ENCODE results near the gene AIF1.

Gene AIF1

GRCh38 chr6:31610968-31611367, 4.1 kb upstream of the AIF1 start:
- H3K36me3 ChIP-seq (replicated peaks; ENCODE audit: insufficient read depth, low read length), result no peaks in the 10 kb centered on the region
- no peak overlapping the region for H3K27ac ChIP-seq (ENCODE audit: low read length)
- DNase-seq, result no peak
- H3K27me3 ChIP-seq (replicated peaks; ENCODE audit: insufficient read depth, low read length), result no peaks in the 10 kb centered on the region
- no peaks in the 10 kb centered on the region for H4K20me1 ChIP-seq (ENCODE audit: insufficient read depth, low read length)
- H3K79me2 ChIP-seq (ENCODE audit: low read length), result no peaks in the 10 kb centered on the region
- no peak overlapping the region for H3K4me3 ChIP-seq (ENCODE audit: low read length)
- H3K9ac ChIP-seq (ENCODE audit: low read length), result no peak overlapping the region
- no peak for TF ChIP-seq EZH2phosphoT487 (IDR thresholded peaks at IDR 0.05; ENCODE audit: low read length)
- H2AFZ ChIP-seq (ENCODE audit: low read length), result no peak overlapping the region
- H3K4me1 ChIP-seq (ENCODE audit: low read length), result peaks cover 10% of the 10 kb centered on the region
- peaks cover 6% of the 10 kb centered on the region; the same call in 1 of the 2 replicates for H3F3A ChIP-seq (ENCODE audit: insufficient read depth, low read length)
- no peak overlapping the region for H3K4me2 ChIP-seq (ENCODE audit: low read depth, low read length)
- H3K9me3 ChIP-seq (replicated peaks; ENCODE audit: insufficient read depth, low read length), result no peaks in the 10 kb centered on the region
- H3K9me2 ChIP-seq (replicated peaks; ENCODE audit: insufficient read depth, low read length), result no peaks in the 10 kb centered on the region

DNA sequence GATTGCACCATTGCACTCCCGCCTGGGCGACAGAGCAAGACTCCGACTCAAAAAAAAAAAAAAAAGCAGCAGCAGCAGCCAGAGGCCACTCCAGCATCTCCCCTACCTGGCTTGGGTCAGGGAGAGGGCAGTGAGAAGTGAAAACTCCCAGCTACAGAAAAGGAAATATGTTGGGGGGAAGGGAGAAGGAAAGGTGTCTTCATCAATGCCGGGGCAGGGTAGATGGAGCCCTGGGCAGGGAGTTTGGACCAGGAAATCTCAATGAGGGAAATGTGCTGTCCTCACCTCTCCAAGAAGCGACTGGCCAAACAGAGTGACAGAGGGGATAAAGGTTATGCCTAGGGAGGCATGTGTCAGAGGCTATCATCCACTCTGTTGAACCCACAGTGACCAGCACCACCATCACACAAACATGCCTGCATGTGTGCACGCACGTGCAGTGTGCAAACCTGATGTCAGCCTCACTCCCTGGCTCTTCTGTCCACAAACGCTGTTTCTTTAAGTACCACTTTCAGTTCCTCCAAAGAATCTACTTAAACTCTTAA, 887 bp upstream of the AIF1 start:
- no peak for TF ChIP-seq EZH2 (optimal IDR thresholded peaks at IDR 0.05; ENCODE audit: low read depth, low read length)
- no peak for TF ChIP-seq EZH2phosphoT487 (IDR thresholded peaks at IDR 0.05; ENCODE audit: low read length)
- no peak for TF ChIP-seq CTCF (IDR thresholded peaks at IDR 0.05; ENCODE audit: low read length)
- no peak overlapping the region; the same call in 1 of the 2 replicates for H3K4me3 ChIP-seq (ENCODE audit: low read length)
- peak overlapping the region; percentile 35; the same call in 1 of the 2 replicates for H3K27ac ChIP-seq (ENCODE audit: low read length)
- peak overlapping the region; percentile 39; the same call in 1 of the 2 replicates for H3K4me2 ChIP-seq (ENCODE audit: low read depth, low read length)
- H3F3A ChIP-seq (ENCODE audit: insufficient read depth, low read length), result peaks cover 6% of the 10 kb centered on the region; the same call in 1 of the 2 replicates
- H3K9ac ChIP-seq (ENCODE audit: low read length), result peak overlapping the region; percentile 7; the same call in 1 of the 2 replicates
- peak overlapping the region; percentile 50; the same call in 1 of the 2 replicates for H2AFZ ChIP-seq (ENCODE audit: low read length)
- no peaks in the 10 kb centered on the region for H3K27me3 ChIP-seq (replicated peaks; ENCODE audit: insufficient read depth, low read length)
- H3K4me1 ChIP-seq (ENCODE audit: low read length), result peaks cover 10% of the 10 kb centered on the region
- no peaks in the 10 kb centered on the region for H3K9me2 ChIP-seq (replicated peaks; ENCODE audit: insufficient read depth, low read length)
- no peaks in the 10 kb centered on the region for H3K36me3 ChIP-seq (replicated peaks; ENCODE audit: insufficient read depth, low read length)
- peak; percentile 44 for DNase-seq
- H3K9me3 ChIP-seq (replicated peaks; ENCODE audit: insufficient read depth, low read length), result no peaks in the 10 kb centered on the region
- H4K20me1 ChIP-seq (ENCODE audit: insufficient read depth, low read length), result no peaks in the 10 kb centered on the region
- no peaks in the 10 kb centered on the region for H3K79me2 ChIP-seq (ENCODE audit: low read length)

DNA sequence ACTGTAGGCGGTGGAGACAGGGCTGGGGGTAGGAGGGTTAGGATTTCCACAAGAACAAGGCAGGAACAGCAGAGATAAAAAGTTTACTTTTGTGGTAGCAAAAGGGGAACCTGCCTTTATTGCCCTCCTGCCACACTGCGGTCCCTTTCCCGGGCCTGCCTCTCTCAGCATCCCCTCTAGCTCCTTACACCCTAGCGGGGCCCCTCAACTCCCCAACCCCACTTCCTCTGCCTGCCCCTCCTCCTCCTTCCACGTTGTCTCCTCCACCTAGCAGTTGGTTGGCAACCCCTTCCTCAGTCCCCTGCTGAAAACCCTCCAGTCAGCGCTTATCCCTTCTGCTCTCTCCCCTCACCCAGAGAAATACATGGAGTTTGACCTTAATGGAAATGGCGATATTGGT, 714 bp downstream of the AIF1 start:
- Histone ChIP-seq H3K9me2 (replicated peaks; ENCODE audit: insufficient read depth, low read length) (no peaks in the 10 kb centered on the region), H3K27me3 (replicated peaks; ENCODE audit: insufficient read depth, low read length) (no peaks in the 10 kb centered on the region), H3K9me3 (replicated peaks; ENCODE audit: insufficient read depth, low read length) (no peaks in the 10 kb centered on the region), H3K27ac (ENCODE audit: low read length) (no peak overlapping the region), H3K79me2 (ENCODE audit: low read length) (peaks cover 2% of the 10 kb centered on the region), H4K20me1 (ENCODE audit: insufficient read depth, low read length) (no peaks in the 10 kb centered on the region), H3K4me3 (ENCODE audit: low read length) (no peak overlapping the region), H3K4me2 (ENCODE audit: low read depth, low read length) (no peak overlapping the region), H3K9ac (ENCODE audit: low read length) (no peak overlapping the region), H3K36me3 (replicated peaks; ENCODE audit: insufficient read depth, low read length) (no peaks in the 10 kb centered on the region), H3K4me1 (ENCODE audit: low read length) (peaks cover 10% of the 10 kb centered on the region), H2AFZ (ENCODE audit: low read length) (no peak overlapping the region), H3F3A (ENCODE audit: insufficient read depth, low read length) (peaks cover 13% of the 10 kb centered on the region; the same call in 1 of the 2 replicates)
- DNase-seq, result no peak
- TF ChIP-seq EZH2 (optimal IDR thresholded peaks at IDR 0.05; ENCODE audit: low read depth, low read length), result no peak
- TF ChIP-seq CTCF (IDR thresholded peaks at IDR 0.05; ENCODE audit: low read length), result no peak
- TF ChIP-seq EZH2phosphoT487 (IDR thresholded peaks at IDR 0.05; ENCODE audit: low read length), result no peak

DNA sequence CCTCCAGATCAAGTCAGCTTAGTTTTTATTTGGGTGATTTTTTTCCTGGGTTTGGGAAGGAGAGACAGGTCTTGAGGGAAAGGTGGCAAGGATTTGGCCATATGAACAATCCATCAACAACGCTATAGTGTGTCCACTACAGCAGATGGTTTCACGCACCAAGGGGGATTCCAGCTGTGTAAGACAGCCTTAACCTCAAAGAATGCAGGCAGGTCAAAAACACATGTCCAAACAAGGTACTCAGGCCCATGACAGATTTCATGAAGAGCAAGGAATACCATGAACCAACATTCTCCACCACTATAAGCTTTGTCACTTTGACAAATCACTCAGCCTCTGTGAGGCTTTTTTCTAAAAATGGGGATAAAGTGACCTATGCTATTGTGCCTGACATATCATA, 2.0 kb downstream of the AIF1 start:
- no peak for DNase-seq
- no peak overlapping the region for H2AFZ ChIP-seq (ENCODE audit: low read length)
- H3K27ac ChIP-seq (ENCODE audit: low read length), result no peak overlapping the region
- TF ChIP-seq CTCF (IDR thresholded peaks at IDR 0.05; ENCODE audit: low read length) (no peak), EZH2phosphoT487 (IDR thresholded peaks at IDR 0.05; ENCODE audit: low read length) (no peak), EZH2 (optimal IDR thresholded peaks at IDR 0.05; ENCODE audit: low read depth, low read length) (no peak)
- no peak overlapping the region for H3K4me2 ChIP-seq (ENCODE audit: low read depth, low read length)
- no peaks in the 10 kb centered on the region for H4K20me1 ChIP-seq (ENCODE audit: insufficient read depth, low read length)
- H3K9me3 ChIP-seq (replicated peaks; ENCODE audit: insufficient read depth, low read length), result no peaks in the 10 kb centered on the region
- no peak overlapping the region for H3K4me3 ChIP-seq (ENCODE audit: low read length)
- peaks cover 11% of the 10 kb centered on the region for H3K4me1 ChIP-seq (ENCODE audit: low read length)
- H3K9ac ChIP-seq (ENCODE audit: low read length), result no peak overlapping the region
- no peaks in the 10 kb centered on the region for H3K27me3 ChIP-seq (replicated peaks; ENCODE audit: insufficient read depth, low read length)
- H3K79me2 ChIP-seq (ENCODE audit: low read length), result peaks cover 14% of the 10 kb centered on the region
- H3K36me3 ChIP-seq (replicated peaks; ENCODE audit: insufficient read depth, low read length), result no peaks in the 10 kb centered on the region
- no peaks in the 10 kb centered on the region for H3K9me2 ChIP-seq (replicated peaks; ENCODE audit: insufficient read depth, low read length)
- H3F3A ChIP-seq (ENCODE audit: insufficient read depth, low read length), result peaks cover 13% of the 10 kb centered on the region; the same call in 1 of the 2 replicates

Measured in MM.1S (cell line).